ENCODE data around the gene COX10. TPM values are rescaled to one million over a fixed set of nuclear protein-coding genes. Genes with fewer than 3 reads are reported as not detected.
"Not testable (repeated sequence)": the region's sequence is repeated elsewhere in the genome, so short reads cannot be mapped to it uniquely, and the experiment has no call there.

COX10 gene
- total RNA-seq, 1 donor from 2014 or later: 19.0 TPM

- peak; percentile 99 for ATAC-seq
Measured at GRCh38 chr17:14205992-14206461, 136.7 kb downstream of the COX10 start.

- ATAC-seq: no peak
Measured at GRCh38 chr17:14206891-14207290, 137.6 kb downstream of the COX10 start.

GRCh38 chr17:14207791-14208190 lies 138.5 kb downstream of the COX10 start:
- ATAC-seq: no peak

- no peak for ATAC-seq
Measured at GRCh38 chr17:14209215-14209614, 139.9 kb downstream of the COX10 start.

- ATAC-seq: no peak
Measured at GRCh38 chr17:14211246-14211645, 141.9 kb downstream of the COX10 start.

- ATAC-seq: no peak
Measured at GRCh38 chr17:14211801-14212200, 142.5 kb downstream of the COX10 start.

- no peak for ATAC-seq
Measured at GRCh38 chr17:14212401-14212800, 143.1 kb downstream of the COX10 start.

- ATAC-seq: no peak
Measured at GRCh38 chr17:14214271-14214670, 145.0 kb downstream of the COX10 start.

- ATAC-seq: no peak
Measured at GRCh38 chr17:14222611-14223010, 153.3 kb downstream of the COX10 start.

- ATAC-seq: no peak
Measured at GRCh38 chr17:14225254-14225980, 156.1 kb downstream of the COX10 start.

- ATAC-seq: no peak
Measured at GRCh38 chr17:14227052-14227451, 157.7 kb downstream of the COX10 start.

GRCh38 chr17:14228903-14229302 lies 159.6 kb downstream of the COX10 start:
- no peak for ATAC-seq

GRCh38 chr17:14231187-14231586 lies 161.9 kb downstream of the COX10 start:
- not testable (repeated sequence) for ATAC-seq

- not testable (repeated sequence) for ATAC-seq
Measured at GRCh38 chr17:14235047-14235446, 165.7 kb downstream of the COX10 start.

- peak; percentile 52 for ATAC-seq
Measured at GRCh38 chr17:14236032-14236431, 166.7 kb downstream of the COX10 start.

GRCh38 chr17:14236762-14237161 lies 167.5 kb downstream of the COX10 start, which contains the start of gene CDRT15:
Gene CDRT15, minus strand, starts transcription at chr17:14236862. Its CDS starts 29 bp downstream, at chr17:14236833.
- peak; percentile 11 for ATAC-seq

GRCh38 chr17:14239271-14239670 lies 170.0 kb downstream of the COX10 start:
- not testable (repeated sequence) for ATAC-seq

- no peak for ATAC-seq
Measured at GRCh38 chr17:14245002-14245401, 175.7 kb downstream of the COX10 start.

GRCh38 chr17:14245629-14246028 lies 176.3 kb downstream of the COX10 start:
- ATAC-seq: no peak

Other genes with a start within 250 kb of the COX10 start
- gene CDRT15, start 167.4 kb downstream of the COX10 start, total RNA-seq: not detected
- 2.5 TPM for gene HS3ST3B1, start 231.6 kb downstream of the COX10 start, total RNA-seq

All from esophagus mucosa (tissue), 1 donor.